GM18499 (cell line): ENCODE results near the gene CCDC59.

Experiments
- ATAC-seq: cut with Tn5 transposase; IDR thresholded peaks from one replicate; pipeline ENCODE4 v1.9.1; 2021; ENCODE audit warnings: moderate number of reproducible peaks; ENCODE audit not compliant: insufficient read depth, unreplicated experiment

The CCDC59 gene

GRCh38 chr12:82325540-82326336 lies 32.4 kb downstream of the CCDC59 start:
- no peak for ATAC-seq

GRCh38 chr12:82319276-82319675 lies 38.9 kb downstream of the CCDC59 start:
- no peak for ATAC-seq

GRCh38 chr12:82314406-82314892 lies 43.7 kb downstream of the CCDC59 start:
- ATAC-seq, result no peak
